AG08396 (cell line): Measurements from ENCODE around the gene APOE.
"Not testable (repeated sequence)": the region's sequence is repeated elsewhere in the genome, so short reads cannot be mapped to it uniquely, and the experiment has no call there.

ENCODE experiments used
- DNase-seq: peaks from one replicate; pipeline ENCODE4 v3.0.0; 2012; ENCODE audit warnings: low spot score, mixed read lengths

The APOE gene

GRCh38 chr19:44884566-44884965, 21.0 kb upstream of the APOE start:
- no peak for DNase-seq

- no peak for DNase-seq
These were observed 19.5 kb upstream of the APOE start for GRCh38 chr19:44886141-44886540.

GRCh38 chr19:44887648-44888047, 17.9 kb upstream of the APOE start:
- DNase-seq: no peak

GRCh38 chr19:44888335-44888734, 17.3 kb upstream of the APOE start:
- DNase-seq: not testable (repeated sequence)

- no peak for DNase-seq
These were observed 15.7 kb upstream of the APOE start for GRCh38 chr19:44889830-44890365.

- DNase-seq: peak; percentile 93
These were observed 15.1 kb upstream of the APOE start for GRCh38 chr19:44890366-44891015.

GRCh38 chr19:44891016-44891882, 14.3 kb upstream of the APOE start, which contains the start of gene TOMM40:
Gene TOMM40, plus strand, starts transcription at chr19:44891254. Its CDS starts 162 bp downstream, at chr19:44891416.
- DNase-seq: peak; percentile 99

GRCh38 chr19:44892932-44893331, 12.7 kb upstream of the APOE start:
- no peak for DNase-seq

- no peak for DNase-seq
These were observed 12.1 kb upstream of the APOE start for GRCh38 chr19:44893332-44894051.

- DNase-seq: no peak
These were observed 11.6 kb upstream of the APOE start for GRCh38 chr19:44894052-44894400.

- DNase-seq: no peak
These were observed 10.7 kb upstream of the APOE start for GRCh38 chr19:44894946-44895345.

GRCh38 chr19:44897835-44898234, 7.8 kb upstream of the APOE start:
- DNase-seq: no peak

GRCh38 chr19:44900328-44901244, 5.0 kb upstream of the APOE start:
- DNase-seq: no peak

GRCh38 chr19:44903216-44903601, 2.4 kb upstream of the APOE start:
- DNase-seq: no peak

GRCh38 chr19:44903602-44904425, 1.8 kb upstream of the APOE start:
- peak; percentile 84 for DNase-seq

GRCh38 chr19:44904426-44904994, 1.1 kb upstream of the APOE start:
- DNase-seq: no peak

GRCh38 chr19:44907613-44908012, 2.0 kb downstream of the APOE start:
- DNase-seq: no peak

GRCh38 chr19:44908074-44908835, 2.7 kb downstream of the APOE start:
- DNase-seq: no peak

GRCh38 chr19:44908836-44909261, 3.3 kb downstream of the APOE start:
- DNase-seq: no peak
